ENCODE data around the gene PARD3B. TPM values are rescaled to one million over a fixed set of nuclear protein-coding genes. Genes with fewer than 3 reads are reported as not detected.

Gene PARD3B
- total and polyA plus RNA-seq, 7 donors = 0.42 to 6.0 (median 4.8) TPM

- Histone ChIP-seq H3K27ac (no peak overlapping the region), H3K27me3 (ENCODE audit: insufficient read depth in 3 of 3, low read length in 2 of 3) (no peaks in the 10 kb centered on the region), H3K36me3 (ENCODE audit: insufficient read depth in 1 of 2, low read depth in 1 of 2) (no peaks in the 10 kb centered on the region), H3K4me1 (peaks cover 11% of the 10 kb centered on the region), H3K9me3 (no peaks in the 10 kb centered on the region), H3K4me3 (no peak overlapping the region)
- ATAC-seq (peak in 1 of 4 donors; percentile 40), DNase-seq (no peak)
- no peak for TF ChIP-seq CTCF (IDR thresholded peaks at IDR 0.05)
- intact Hi-C loops (cut with DNase I) = no loop called here
- 42 to 65% (median 50%) methylated on average over 1 of the region's 1 CpG for whole genome bisulfite sequencing, 3 donors
Observed at GRCh38 chr2:204664708-204665121, 119.4 kb downstream of the PARD3B start.

- intact Hi-C loops (cut with DNase I) = no loop called here
- 31 to 46% (median 43%) methylated on average over 1 of the region's 1 CpG for WGBS, 3 donors
- ATAC-seq = peak in 2 of 4 donors; percentile 17 to 33
- TF ChIP-seq CTCF (IDR thresholded peaks at IDR 0.05) = no peak
- Histone ChIP-seq H3K4me1 (peaks cover 11% of the 10 kb centered on the region), H3K9me3 (no peaks in the 10 kb centered on the region), H3K27me3 (ENCODE audit: insufficient read depth in 3 of 3, low read length in 2 of 3) (no peaks in the 10 kb centered on the region), H3K36me3 (ENCODE audit: insufficient read depth in 1 of 2, low read depth in 1 of 2) (no peaks in the 10 kb centered on the region), H3K4me3 (no peak overlapping the region), H3K27ac (no peak overlapping the region)
- no peak for DNase-seq
Observed at GRCh38 chr2:204665207-204665606, 119.9 kb downstream of the PARD3B start.

- no peak overlapping the region for H3K4me3 ChIP-seq
- TF ChIP-seq CTCF (IDR thresholded peaks at IDR 0.05) = no peak
- H3K27ac ChIP-seq = no peak overlapping the region
- ATAC-seq = no peak
- H3K4me1 ChIP-seq = peaks cover 11% of the 10 kb centered on the region
- 97 to 99% (median 98%) methylated on average over 2 of the region's 2 CpGs for WGBS, 3 donors
- intact Hi-C loops (cut with DNase I) = no loop called here
- DNase-seq = no peak
- H3K9me3 ChIP-seq = no peaks in the 10 kb centered on the region
- no peaks in the 10 kb centered on the region for H3K27me3 ChIP-seq (ENCODE audit: insufficient read depth in 3 of 3, low read length in 2 of 3)
- H3K36me3 ChIP-seq (ENCODE audit: insufficient read depth in 1 of 2, low read depth in 1 of 2) = no peaks in the 10 kb centered on the region
Observed at GRCh38 chr2:204665771-204666170, 120.5 kb downstream of the PARD3B start.

GRCh38 chr2:204667990-204668389 lies 122.7 kb downstream of the PARD3B start:
- no peaks in the 10 kb centered on the region for H3K27me3 ChIP-seq (ENCODE audit: insufficient read depth in 3 of 3, low read length in 2 of 3)
- no peak overlapping the region for H3K27ac ChIP-seq
- no peaks in the 10 kb centered on the region for H3K36me3 ChIP-seq (ENCODE audit: insufficient read depth in 1 of 2, low read depth in 1 of 2)
- TF ChIP-seq CTCF (IDR thresholded peaks at IDR 0.05) = no peak
- DNase-seq = no peak
- ATAC-seq = no peak
- intact Hi-C loops (cut with DNase I) = no loop called here
- H3K4me3 ChIP-seq = no peak overlapping the region
- 95 to 99% (median 97%) methylated on average over 2 of the region's 2 CpGs for WGBS, 3 donors
- H3K9me3 ChIP-seq = no peaks in the 10 kb centered on the region
- peaks cover 11% of the 10 kb centered on the region for H3K4me1 ChIP-seq

GRCh38 chr2:204669382-204669781 lies 124.1 kb downstream of the PARD3B start:
- H3K9me3 ChIP-seq = no peaks in the 10 kb centered on the region
- H3K4me3 ChIP-seq = no peak overlapping the region
- TF ChIP-seq CTCF (IDR thresholded peaks at IDR 0.05) = no peak
- H3K27me3 ChIP-seq (ENCODE audit: insufficient read depth in 3 of 3, low read length in 2 of 3) = no peaks in the 10 kb centered on the region
- H3K36me3 ChIP-seq (ENCODE audit: insufficient read depth in 1 of 2, low read depth in 1 of 2) = no peaks in the 10 kb centered on the region
- 83 to 88% (median 85%) methylated on average over 3 of the region's 3 CpGs for WGBS, 3 donors
- no peak overlapping the region for H3K27ac ChIP-seq
- no peak for DNase-seq
- no peak for ATAC-seq
- peaks cover 11% of the 10 kb centered on the region for H3K4me1 ChIP-seq
- intact Hi-C loops (cut with DNase I) = no loop called here
